Neural cell (in vitro differentiated cells): ENCODE data around the gene ERCC3. TPM values are rescaled to one million over a fixed set of nuclear protein-coding genes. Genes with fewer than 3 reads are reported as not detected.

Experiments used
- H2AFZ ChIP-seq: fragments of 200-600, 300-800 bp; sonication (generic), shearing (Covaris generic); 2 replicates; pipeline ENCODE4 v1.6.0; 2014; ENCODE audit warnings: low read depth, mild to moderate bottlenecking, antibody characterized with exemption, low read length, moderate library complexity
- H3F3A ChIP-seq: fragments of 200-600 bp; shearing (Covaris generic); 2 replicates; pipeline ENCODE4 v1.6.1; 2016; ENCODE audit warnings: mild to moderate bottlenecking, moderate library complexity, mixed read lengths, antibody characterized with exemption, low read length; ENCODE audit not compliant: insufficient read depth, poor library complexity, severe bottlenecking
- H3K27ac ChIP-seq: fragments of 200-600, 300-800 bp; sonication (generic), shearing (Covaris generic); 2 replicates; pipeline ENCODE4 v1.5.1; 2014; ENCODE audit warnings: mild to moderate bottlenecking, low read length, moderate library complexity
- H3K27me3 ChIP-seq: fragments of 300-800, 200-600 bp; sonication (generic), shearing (Covaris generic); 2 replicates; pipeline ENCODE4 v1.6.0; 2014; ENCODE audit warnings: mild to moderate bottlenecking, low read depth, low read length, moderate library complexity; ENCODE audit not compliant: insufficient read depth
- H3K36me3 ChIP-seq: fragments of 300-800, 200-600 bp; sonication (generic), shearing (Covaris generic); 2 replicates; pipeline ENCODE4 v1.5.1; 2014; ENCODE audit warnings: mild to moderate bottlenecking, antibody characterized with exemption, low read length, moderate library complexity; ENCODE audit not compliant: insufficient read depth
- H3K4me2 ChIP-seq: fragments of 300-800, 200-600 bp; sonication (generic), shearing (Covaris generic); 2 replicates; pipeline ENCODE4 v1.6.0; 2014; ENCODE audit warnings: mild to moderate bottlenecking, low read length
- H3K4me3 ChIP-seq: fragments of 300-800, 200-600 bp; sonication (generic), shearing (Covaris generic); 2 replicates; pipeline ENCODE4 v1.5.1; 2014; ENCODE audit warnings: mild to moderate bottlenecking, low read length, moderate library complexity
- H3K79me2 ChIP-seq: fragments of 200-600 bp; shearing (Covaris generic); replicated peaks from 2 replicates; pipeline ENCODE4 v1.6.0; 2014; ENCODE audit warnings: mild to moderate bottlenecking, low read length, moderate library complexity; ENCODE audit not compliant: insufficient read depth
- H3K9ac ChIP-seq: fragments of 300-800, 200-600 bp; sonication (generic), shearing (Covaris generic); 2 replicates; pipeline ENCODE4 v1.6.1; 2016; ENCODE audit warnings: mild to moderate bottlenecking, low read length, mixed read lengths
- H3K9me2 ChIP-seq: fragments of 200-600 bp; shearing (Covaris generic); 2 replicates; pipeline ENCODE4 v1.6.1; 2016; ENCODE audit warnings: mild to moderate bottlenecking, low read length, mixed read lengths; ENCODE audit not compliant: insufficient read depth
- H3K9me3 ChIP-seq: fragments of 200-600, 300-800 bp; sonication (generic), shearing (Covaris generic); 2 replicates; pipeline ENCODE4 v1.6.1; 2016; ENCODE audit warnings: mild to moderate bottlenecking, mixed run types, low read length, moderate library complexity, mixed read lengths
- H4K20me1 ChIP-seq: fragments of 200-600 bp; shearing (Covaris generic); 2 replicates; pipeline ENCODE4 v1.6.1; 2016; ENCODE audit warnings: mild to moderate bottlenecking, mixed run types; ENCODE audit not compliant: insufficient read depth
- EP300 ChIP-seq: fragments of 450-650 bp; conservative IDR thresholded peaks from 2 replicates; pipeline ENCODE4 v1.6.1; 2014; ENCODE audit warnings: antibody characterized with exemption, mild to moderate bottlenecking, moderate library complexity; ENCODE audit not compliant: poor library complexity, severe bottlenecking
- EZH2 ChIP-seq: fragments of 200-600, 300-800 bp; shearing (Covaris generic), sonication (generic); IDR thresholded peaks from 2 replicates; pipeline ENCODE4 v1.6.1; 2014; ENCODE audit warnings: antibody characterized with exemption, low read length, borderline replicate concordance, mild to moderate bottlenecking; ENCODE audit not compliant: insufficient read depth, poor library complexity, severe bottlenecking
- MXI1 ChIP-seq: fragments of 450-650 bp; conservative IDR thresholded peaks from 2 replicates; pipeline ENCODE4 v1.6.1; 2014; ENCODE audit warnings: antibody characterized with exemption, mild to moderate bottlenecking; ENCODE audit not compliant: poor library complexity, severe bottlenecking
- POLR2AphosphoS5 ChIP-seq: IDR thresholded peaks from 2 replicates; pipeline ENCODE4 v1.6.1; 2012
- RAD21 ChIP-seq: fragments of 450-650 bp; conservative IDR thresholded peaks from 2 replicates; pipeline ENCODE4 v1.6.1; 2014; ENCODE audit warnings: antibody characterized with exemption, mild to moderate bottlenecking, moderate library complexity
- SMC3 ChIP-seq: fragments of 450-650 bp; conservative IDR thresholded peaks from 2 replicates; pipeline ENCODE4 v1.6.1; 2014; ENCODE audit warnings: antibody characterized with exemption, mild to moderate bottlenecking, moderate library complexity; ENCODE audit not compliant: poor library complexity
- TAF1 ChIP-seq: IDR thresholded peaks from 2 replicates; pipeline ENCODE4 v1.6.1; 2012; ENCODE audit warnings: low read depth
- polyA plus RNA-seq: library from polyadenylated mRNA; depleted of rRNA; stranded (reverse); fragments of >200 nt; gene quantifications from 2 replicates; pipeline ENCODE4 v1.2.3, GENCODE V29; 2014
- TF ChIP-seq, protein P1 (sequence below): IDR thresholded peaks from 2 replicates; pipeline ENCODE4 v1.6.1; 2012; ENCODE audit warnings: borderline replicate concordance
- TF ChIP-seq, protein P2 (sequence below): fragments of 450-650 bp; IDR thresholded peaks from 2 replicates; pipeline ENCODE4 v1.5.1; 2014; ENCODE audit warnings: antibody characterized with exemption, mild to moderate bottlenecking, moderate library complexity; ENCODE audit not compliant: poor library complexity, severe bottlenecking

Gene ERCC3
- polyA plus RNA-seq, 1 donor from 2014 or later: 112 TPM

DNA sequence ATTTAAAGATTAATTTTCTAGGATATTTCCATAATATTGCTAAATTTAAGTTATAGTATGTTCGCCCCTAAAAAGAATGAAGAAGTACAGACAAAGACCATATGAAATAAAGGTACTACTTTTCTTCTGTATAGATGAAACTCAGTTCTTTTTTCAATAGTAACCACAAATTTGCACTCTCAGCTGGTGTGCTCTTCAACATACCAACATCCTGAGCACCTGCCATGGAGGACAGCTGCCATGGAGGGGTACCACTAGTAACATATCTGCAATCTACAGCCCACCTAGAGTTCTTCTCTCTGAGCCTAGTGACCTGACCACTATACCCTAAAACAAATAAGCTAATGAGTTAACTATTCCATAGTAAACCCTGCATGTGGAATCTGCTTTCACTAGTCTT lies 36.8 kb upstream of the ERCC3 start:
- Histone ChIP-seq H3K36me3 (no peaks in the 10 kb centered on the region), H3K9me2 (no peaks in the 10 kb centered on the region), H3K27ac (no peak overlapping the region), H3K79me2 (no peaks in the 10 kb centered on the region), H3K4me3 (no peak overlapping the region), H3K9ac (no peak overlapping the region), H3F3A (no peaks in the 10 kb centered on the region), H3K27me3 (no peaks in the 10 kb centered on the region), H2AFZ (no peak overlapping the region), H4K20me1 (no peaks in the 10 kb centered on the region), H3K9me3 (no peaks in the 10 kb centered on the region), H3K4me2 (no peak overlapping the region)
- TF ChIP-seq TAF1 (no peak), RAD21 (no peak), SMC3 (no peak), POLR2AphosphoS5 (no peak), EZH2 (no peak), MXI1 (no peak), EP300 (no peak)
- TF ChIP-seq, protein P1, sequence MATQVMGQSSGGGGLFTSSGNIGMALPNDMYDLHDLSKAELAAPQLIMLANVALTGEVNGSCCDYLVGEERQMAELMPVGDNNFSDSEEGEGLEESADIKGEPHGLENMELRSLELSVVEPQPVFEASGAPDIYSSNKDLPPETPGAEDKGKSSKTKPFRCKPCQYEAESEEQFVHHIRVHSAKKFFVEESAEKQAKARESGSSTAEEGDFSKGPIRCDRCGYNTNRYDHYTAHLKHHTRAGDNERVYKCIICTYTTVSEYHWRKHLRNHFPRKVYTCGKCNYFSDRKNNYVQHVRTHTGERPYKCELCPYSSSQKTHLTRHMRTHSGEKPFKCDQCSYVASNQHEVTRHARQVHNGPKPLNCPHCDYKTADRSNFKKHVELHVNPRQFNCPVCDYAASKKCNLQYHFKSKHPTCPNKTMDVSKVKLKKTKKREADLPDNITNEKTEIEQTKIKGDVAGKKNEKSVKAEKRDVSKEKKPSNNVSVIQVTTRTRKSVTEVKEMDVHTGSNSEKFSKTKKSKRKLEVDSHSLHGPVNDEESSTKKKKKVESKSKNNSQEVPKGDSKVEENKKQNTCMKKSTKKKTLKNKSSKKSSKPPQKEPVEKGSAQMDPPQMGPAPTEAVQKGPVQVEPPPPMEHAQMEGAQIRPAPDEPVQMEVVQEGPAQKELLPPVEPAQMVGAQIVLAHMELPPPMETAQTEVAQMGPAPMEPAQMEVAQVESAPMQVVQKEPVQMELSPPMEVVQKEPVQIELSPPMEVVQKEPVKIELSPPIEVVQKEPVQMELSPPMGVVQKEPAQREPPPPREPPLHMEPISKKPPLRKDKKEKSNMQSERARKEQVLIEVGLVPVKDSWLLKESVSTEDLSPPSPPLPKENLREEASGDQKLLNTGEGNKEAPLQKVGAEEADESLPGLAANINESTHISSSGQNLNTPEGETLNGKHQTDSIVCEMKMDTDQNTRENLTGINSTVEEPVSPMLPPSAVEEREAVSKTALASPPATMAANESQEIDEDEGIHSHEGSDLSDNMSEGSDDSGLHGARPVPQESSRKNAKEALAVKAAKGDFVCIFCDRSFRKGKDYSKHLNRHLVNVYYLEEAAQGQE: no peak
- TF ChIP-seq, protein P2, sequence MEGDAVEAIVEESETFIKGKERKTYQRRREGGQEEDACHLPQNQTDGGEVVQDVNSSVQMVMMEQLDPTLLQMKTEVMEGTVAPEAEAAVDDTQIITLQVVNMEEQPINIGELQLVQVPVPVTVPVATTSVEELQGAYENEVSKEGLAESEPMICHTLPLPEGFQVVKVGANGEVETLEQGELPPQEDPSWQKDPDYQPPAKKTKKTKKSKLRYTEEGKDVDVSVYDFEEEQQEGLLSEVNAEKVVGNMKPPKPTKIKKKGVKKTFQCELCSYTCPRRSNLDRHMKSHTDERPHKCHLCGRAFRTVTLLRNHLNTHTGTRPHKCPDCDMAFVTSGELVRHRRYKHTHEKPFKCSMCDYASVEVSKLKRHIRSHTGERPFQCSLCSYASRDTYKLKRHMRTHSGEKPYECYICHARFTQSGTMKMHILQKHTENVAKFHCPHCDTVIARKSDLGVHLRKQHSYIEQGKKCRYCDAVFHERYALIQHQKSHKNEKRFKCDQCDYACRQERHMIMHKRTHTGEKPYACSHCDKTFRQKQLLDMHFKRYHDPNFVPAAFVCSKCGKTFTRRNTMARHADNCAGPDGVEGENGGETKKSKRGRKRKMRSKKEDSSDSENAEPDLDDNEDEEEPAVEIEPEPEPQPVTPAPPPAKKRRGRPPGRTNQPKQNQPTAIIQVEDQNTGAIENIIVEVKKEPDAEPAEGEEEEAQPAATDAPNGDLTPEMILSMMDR: no peak

DNA sequence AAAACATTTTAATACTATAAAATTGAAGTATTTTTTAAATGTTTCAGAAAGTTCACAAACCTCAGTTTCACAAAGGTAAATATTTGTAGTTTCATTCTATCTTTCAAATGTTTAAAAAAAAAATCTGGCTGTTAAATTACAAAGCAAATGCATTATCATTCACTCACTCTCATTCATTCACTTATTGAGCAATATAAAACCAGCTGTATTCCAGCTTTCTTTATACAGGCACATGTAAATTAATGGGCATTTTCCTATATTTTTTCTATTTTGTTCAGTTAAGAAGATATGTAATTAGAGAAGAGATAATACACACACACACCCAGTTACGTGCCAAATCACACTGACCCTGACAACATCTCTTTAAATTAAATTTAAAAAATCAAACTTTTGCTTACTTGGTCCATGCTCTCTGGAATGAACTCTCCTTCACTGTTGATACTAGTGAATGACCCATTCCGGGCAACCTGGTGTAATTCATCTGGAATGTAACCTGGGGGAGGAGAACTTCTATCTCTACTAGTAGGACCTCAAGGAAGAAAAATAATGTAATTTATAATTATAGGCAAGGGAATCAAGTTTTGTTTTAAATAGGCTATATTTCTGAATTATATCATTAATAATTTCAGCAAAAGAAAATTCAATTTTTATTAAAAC lies 32.5 kb upstream of the ERCC3 start:
- no peaks in the 10 kb centered on the region for H3K79me2 ChIP-seq
- H3K9ac ChIP-seq: no peak overlapping the region
- no peaks in the 10 kb centered on the region for H3K9me3 ChIP-seq
- H3K27me3 ChIP-seq: no peaks in the 10 kb centered on the region
- H3K4me2 ChIP-seq: no peak overlapping the region
- H3K27ac ChIP-seq: no peak overlapping the region
- no peaks in the 10 kb centered on the region for H4K20me1 ChIP-seq
- no peaks in the 10 kb centered on the region for H3K9me2 ChIP-seq
- no peaks in the 10 kb centered on the region for H3K36me3 ChIP-seq
- H2AFZ ChIP-seq: no peak overlapping the region
- no peak overlapping the region for H3K4me3 ChIP-seq
- no peak for TF ChIP-seq MXI1
- TF ChIP-seq EZH2: no peak
- TF ChIP-seq, protein P1: no peak
- TF ChIP-seq POLR2AphosphoS5: no peak
- no peak for TF ChIP-seq TAF1
- TF ChIP-seq SMC3: no peak
- TF ChIP-seq, protein P2: no peak
- TF ChIP-seq RAD21: no peak
- TF ChIP-seq EP300: no peak
- H3F3A ChIP-seq: no peaks in the 10 kb centered on the region
